HG03342 (cell line): ENCODE results near the gene SHOX.
"Not testable (repeated sequence)": the region's sequence is repeated elsewhere in the genome, so short reads cannot be mapped to it uniquely, and the experiment has no call there.

ENCODE experiments used
- ATAC-seq: cut with Tn5 transposase; IDR thresholded peaks from one replicate; pipeline ENCODE4 v1.9.1; 2021; ENCODE audit warnings: mild to moderate bottlenecking, moderate library complexity; ENCODE audit not compliant: unreplicated experiment

The SHOX gene

GRCh38 chrX:636981-637659, 6.5 kb downstream of the SHOX start:
- no peak for ATAC-seq

GRCh38 chrX:637660-638481, 7.3 kb downstream of the SHOX start:
- no peak for ATAC-seq

- ATAC-seq: no peak
Observed at GRCh38 chrX:638482-639131, 8.0 kb downstream of the SHOX start.

GRCh38 chrX:639151-639550, 8.6 kb downstream of the SHOX start:
- no peak for ATAC-seq

- no peak for ATAC-seq
Observed at GRCh38 chrX:640641-641040, 10.1 kb downstream of the SHOX start.

- ATAC-seq: no peak
Observed at GRCh38 chrX:641671-642435, 11.3 kb downstream of the SHOX start.

- no peak for ATAC-seq
Observed at GRCh38 chrX:642436-643240, 12.0 kb downstream of the SHOX start.

- no peak for ATAC-seq
Observed at GRCh38 chrX:643241-643595, 12.6 kb downstream of the SHOX start.

GRCh38 chrX:643911-644303, 13.3 kb downstream of the SHOX start:
- ATAC-seq: no peak

- no peak for ATAC-seq
Observed at GRCh38 chrX:644304-645281, 14.0 kb downstream of the SHOX start.

- ATAC-seq: no peak
Observed at GRCh38 chrX:646228-646495, 15.6 kb downstream of the SHOX start.

GRCh38 chrX:646796-647195, 16.2 kb downstream of the SHOX start:
- ATAC-seq: no peak

- ATAC-seq: no peak
Observed at GRCh38 chrX:649166-649565, 18.6 kb downstream of the SHOX start.

- ATAC-seq: no peak
Observed at GRCh38 chrX:650324-650723, 19.7 kb downstream of the SHOX start.

- ATAC-seq: no peak
Observed at GRCh38 chrX:650811-651210, 20.2 kb downstream of the SHOX start.

- not testable (repeated sequence) for ATAC-seq
Observed at GRCh38 chrX:651922-652321, 21.3 kb downstream of the SHOX start.

- ATAC-seq: no peak
Observed at GRCh38 chrX:652341-652741, 21.8 kb downstream of the SHOX start.

- no peak for ATAC-seq
Observed at GRCh38 chrX:653306-653705, 22.7 kb downstream of the SHOX start.

GRCh38 chrX:661154-661553, 30.6 kb downstream of the SHOX start:
- ATAC-seq: no peak

- ATAC-seq: no peak
Observed at GRCh38 chrX:662126-662525, 31.5 kb downstream of the SHOX start.
